Fibroblast of lung (primary cell): Measurements from ENCODE around the gene RGS14. TPM values are rescaled to one million over a fixed set of nuclear protein-coding genes. Genes with fewer than 3 reads are reported as not detected.

Source experiments
- DNase-seq, 2 donors: peaks; one replicate each; pipeline versions ENCODE4 v3.0.0 to v3.0.0-alpha.2; 2010; ENCODE audit warnings: low read depth in 2 of 2
- H2AFZ ChIP-seq: 2 replicates; pipeline ENCODE4 v1.5.1; 2012; ENCODE audit warnings: low read length, control low read depth, inconsistent platforms
- H3K27ac ChIP-seq: 2 replicates; pipeline ENCODE4 v1.5.1; 2011; ENCODE audit warnings: low read length, control low read depth; ENCODE audit not compliant: insufficient read depth
- H3K27me3 ChIP-seq: 2 replicates; pipeline ENCODE4 v1.5.1; 2011; ENCODE audit warnings: mild to moderate bottlenecking, low read length; ENCODE audit not compliant: control insufficient read depth, insufficient read depth
- H3K36me3 ChIP-seq: 2 replicates; pipeline ENCODE4 v1.5.1; 2011; ENCODE audit warnings: low read length; ENCODE audit not compliant: control insufficient read depth, insufficient read depth
- H3K4me1 ChIP-seq: 2 replicates; pipeline ENCODE4 v1.5.1; 2011; ENCODE audit warnings: low read length; ENCODE audit not compliant: control insufficient read depth, insufficient read depth; ENCODE audit errors: extremely low read depth
- H3K4me2 ChIP-seq: 2 replicates; pipeline ENCODE4 v1.5.1; 2011; ENCODE audit warnings: low read length, control low read depth; ENCODE audit not compliant: insufficient read depth; ENCODE audit errors: extremely low read depth
- H3K4me3 ChIP-seq, 4 experiments: fragments of 200-600 bp in 1 of 4; sonication (generic) in 1 of 4; replicated peaks in 1 of 4; 2 replicates each; pipeline ENCODE4 v1.5.1; 2011 to 2016; ENCODE audit warnings: low read length in 4 of 4, low read depth in 3 of 4, mild to moderate bottlenecking in 3 of 4, control low read depth in 2 of 4, inconsistent platforms in 1 of 4, mixed read lengths in 1 of 4; ENCODE audit not compliant: insufficient read depth in 1 of 4; ENCODE audit errors: control extremely low read depth in 1 of 4
- H3K79me2 ChIP-seq: 2 replicates; pipeline ENCODE4 v1.5.1; 2012; ENCODE audit warnings: mild to moderate bottlenecking, low read length, inconsistent platforms; ENCODE audit not compliant: control insufficient read depth, insufficient read depth
- H3K9ac ChIP-seq: 2 replicates; pipeline ENCODE4 v1.5.1; 2011; ENCODE audit warnings: mild to moderate bottlenecking, low read length, control low read depth; ENCODE audit not compliant: insufficient read depth
- H3K9me3 ChIP-seq: 2 replicates; pipeline ENCODE4 v1.5.1; 2012; ENCODE audit warnings: low read depth, low read length; ENCODE audit not compliant: control insufficient read depth, insufficient read depth
- H4K20me1 ChIP-seq: 2 replicates; pipeline ENCODE4 v1.5.1; 2011; ENCODE audit warnings: low read length; ENCODE audit not compliant: control insufficient read depth, insufficient read depth; ENCODE audit errors: extremely low read depth
- EZH2 ChIP-seq: IDR thresholded peaks from 2 replicates; pipeline ENCODE4 v1.5.1; 2012; ENCODE audit warnings: low read length, control low read depth, mild to moderate bottlenecking; ENCODE audit errors: missing control alignments
- polyA plus RNA-seq, 2 donors: library from polyadenylated mRNA; depleted of rRNA in 1 of 2; stranded (reverse) in 1 of 2; unstranded in 1 of 2; fragments of >200 nt; gene quantifications; 2 replicates each; pipeline ENCODE4 v1.2.1, GENCODE V29; 2011 to 2012; ENCODE audit warnings: missing spikeins in 1 of 2
- total RNA-seq: library from RNA; depleted of rRNA; stranded (reverse); fragments of >200 nt; gene quantifications from 2 replicates; pipeline ENCODE4 v1.2.1, GENCODE V29; 2014
- TF ChIP-seq, protein P1 (sequence below), 2 donors: IDR thresholded peaks in 1 of 2; conservative IDR thresholded peaks in 1 of 2; 1 replicate in 1 of 2; 2 replicates in 1 of 2; pipeline ENCODE4 v1.5.1; 2011 to 2012; ENCODE audit warnings: low read length in 2 of 2, control low read depth in 1 of 2, inconsistent platforms in 1 of 2, low read depth in 1 of 2, mild to moderate bottlenecking in 1 of 2

RGS14 gene
- total and polyA plus RNA-seq, 2 donors (not counting 1 experiment from before 2014, with no cell fraction given) = 2.5 to 4.1 TPM

GRCh38 chr5:177316005-177316404 is 41.7 kb upstream of the RGS14 start:
- H2AFZ ChIP-seq = no peak overlapping the region
- no peaks in the 10 kb centered on the region for H3K36me3 ChIP-seq
- no peak for DNase-seq
- H4K20me1 ChIP-seq = no peaks in the 10 kb centered on the region
- TF ChIP-seq, protein P1, sequence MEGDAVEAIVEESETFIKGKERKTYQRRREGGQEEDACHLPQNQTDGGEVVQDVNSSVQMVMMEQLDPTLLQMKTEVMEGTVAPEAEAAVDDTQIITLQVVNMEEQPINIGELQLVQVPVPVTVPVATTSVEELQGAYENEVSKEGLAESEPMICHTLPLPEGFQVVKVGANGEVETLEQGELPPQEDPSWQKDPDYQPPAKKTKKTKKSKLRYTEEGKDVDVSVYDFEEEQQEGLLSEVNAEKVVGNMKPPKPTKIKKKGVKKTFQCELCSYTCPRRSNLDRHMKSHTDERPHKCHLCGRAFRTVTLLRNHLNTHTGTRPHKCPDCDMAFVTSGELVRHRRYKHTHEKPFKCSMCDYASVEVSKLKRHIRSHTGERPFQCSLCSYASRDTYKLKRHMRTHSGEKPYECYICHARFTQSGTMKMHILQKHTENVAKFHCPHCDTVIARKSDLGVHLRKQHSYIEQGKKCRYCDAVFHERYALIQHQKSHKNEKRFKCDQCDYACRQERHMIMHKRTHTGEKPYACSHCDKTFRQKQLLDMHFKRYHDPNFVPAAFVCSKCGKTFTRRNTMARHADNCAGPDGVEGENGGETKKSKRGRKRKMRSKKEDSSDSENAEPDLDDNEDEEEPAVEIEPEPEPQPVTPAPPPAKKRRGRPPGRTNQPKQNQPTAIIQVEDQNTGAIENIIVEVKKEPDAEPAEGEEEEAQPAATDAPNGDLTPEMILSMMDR (conservative IDR thresholded peaks at IDR 0.05 in 1 of 2, IDR thresholded peaks at IDR 0.05 in 1 of 2; ENCODE audit: low read depth in 1 of 2, low read length in 2 of 2) = no peak
- TF ChIP-seq EZH2 = no peak
- H3K27me3 ChIP-seq = no peaks in the 10 kb centered on the region
- no peak overlapping the region for H3K4me3 ChIP-seq
- no peaks in the 10 kb centered on the region for H3K9me3 ChIP-seq
- no peak overlapping the region for H3K4me2 ChIP-seq
- H3K9ac ChIP-seq = no peak overlapping the region
- peaks cover 6% of the 10 kb centered on the region for H3K4me1 ChIP-seq
- no peak overlapping the region for H3K27ac ChIP-seq
- H3K79me2 ChIP-seq = peaks cover 4% of the 10 kb centered on the region

DNA sequence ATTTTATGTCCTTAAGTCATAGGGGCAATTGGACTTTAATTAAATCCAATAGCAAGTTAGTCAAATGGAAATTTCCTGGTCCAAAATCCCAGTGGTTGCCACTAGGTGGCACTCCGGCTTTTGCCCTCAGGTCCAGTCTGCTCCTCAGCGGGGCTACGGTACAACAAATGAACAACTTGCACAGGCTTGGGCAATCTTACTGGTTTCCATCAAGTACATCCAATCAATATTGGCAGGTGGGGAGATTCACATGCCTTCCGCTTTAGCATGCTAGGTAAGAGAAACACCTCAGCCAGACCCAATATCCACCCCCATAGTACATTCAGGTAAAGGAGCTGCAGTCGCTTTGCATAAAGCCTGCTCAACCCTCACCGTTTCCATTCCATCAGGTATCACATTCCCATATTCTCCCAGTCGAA is 39.8 kb upstream of the RGS14 start:
- Histone ChIP-seq H3K4me1 (peaks cover 1% of the 10 kb centered on the region), H3K79me2 (no peaks in the 10 kb centered on the region)

GRCh38 chr5:177319913-177320588 is 37.7 kb upstream of the RGS14 start:
- H3K79me2 ChIP-seq = no peaks in the 10 kb centered on the region
- no peak overlapping the region for H2AFZ ChIP-seq
- no peaks in the 10 kb centered on the region for H3K4me1 ChIP-seq
- no peaks in the 10 kb centered on the region for H3K27me3 ChIP-seq
- H3K27ac ChIP-seq = no peak overlapping the region
- no peak overlapping the region for H3K4me3 ChIP-seq
- H4K20me1 ChIP-seq = no peaks in the 10 kb centered on the region
- no peak for DNase-seq
- TF ChIP-seq, protein P1 (conservative IDR thresholded peaks at IDR 0.05 in 1 of 2, IDR thresholded peaks at IDR 0.05 in 1 of 2; ENCODE audit: low read depth in 1 of 2, low read length in 2 of 2) = no peak
- TF ChIP-seq EZH2 = no peak
- H3K4me2 ChIP-seq = no peak overlapping the region
- H3K36me3 ChIP-seq = no peaks in the 10 kb centered on the region
- no peak overlapping the region for H3K9ac ChIP-seq
- no peaks in the 10 kb centered on the region for H3K9me3 ChIP-seq

More for the DNA sequence above, 39.8 kb upstream of the RGS14 start:
- Histone ChIP-seq H3K36me3 (no peaks in the 10 kb centered on the region), H3K27me3 (no peaks in the 10 kb centered on the region), H3K4me3 (no peak overlapping the region), H2AFZ (no peak overlapping the region), H3K9me3 (no peaks in the 10 kb centered on the region), H3K27ac (no peak overlapping the region), H3K4me2 (no peak overlapping the region), H3K9ac (no peak overlapping the region), H4K20me1 (no peaks in the 10 kb centered on the region)
- peak; percentile 68 to 85 for DNase-seq
- no peak for TF ChIP-seq EZH2
- TF ChIP-seq, protein P1 (conservative IDR thresholded peaks at IDR 0.05 in 1 of 2, IDR thresholded peaks at IDR 0.05 in 1 of 2; ENCODE audit: low read depth in 1 of 2, low read length in 2 of 2) = peak; percentile 90 to 94
